Osteoblast (primary cell): Measurements from ENCODE around the gene DISC1. TPM values are rescaled to one million over a fixed set of nuclear protein-coding genes. Genes with fewer than 3 reads are reported as not detected.
A peak's percentile ranks its signal among the peaks of the same experiment; 100 is the strongest.

Experiments used
- DNase-seq: peaks from one replicate; pipeline ENCODE4 v3.0.0; 2011; ENCODE audit warnings: low spot score, mixed read lengths; ENCODE audit not compliant: insufficient read length; ENCODE audit errors: missing footprints
- H2AFZ ChIP-seq: 2 replicates; pipeline ENCODE4 v1.6.0; 2011; ENCODE audit warnings: mild to moderate bottlenecking, low read length
- H3K27ac ChIP-seq: 2 replicates; pipeline ENCODE4 v1.5.1; 2011; ENCODE audit warnings: mild to moderate bottlenecking, low read depth, low read length, moderate library complexity
- H3K27me3 ChIP-seq: 2 replicates; pipeline ENCODE4 v1.6.0; 2012; ENCODE audit warnings: mild to moderate bottlenecking, control low read depth, inconsistent platforms, low read length, moderate library complexity; ENCODE audit not compliant: insufficient read depth
- H3K36me3 ChIP-seq: 2 replicates; pipeline ENCODE4 v1.5.1; 2011; ENCODE audit warnings: mild to moderate bottlenecking, low read length, control low read depth, moderate library complexity; ENCODE audit not compliant: insufficient read depth
- H3K4me1 ChIP-seq: 2 replicates; pipeline ENCODE4 v1.5.1; 2011; ENCODE audit warnings: mild to moderate bottlenecking, low read length, control low read depth, moderate library complexity; ENCODE audit not compliant: insufficient read depth
- H3K4me2 ChIP-seq: 2 replicates; pipeline ENCODE4 v1.6.0; 2011; ENCODE audit warnings: mild to moderate bottlenecking, low read length; ENCODE audit not compliant: insufficient read depth
- H3K4me3 ChIP-seq: fragments of 200-600 bp; sonication (generic); 3 replicates; pipeline ENCODE4 v1.5.1; 2012; ENCODE audit warnings: mild to moderate bottlenecking, low read length, inconsistent platforms; ENCODE audit not compliant: insufficient read depth
- H3K79me2 ChIP-seq: 2 replicates; pipeline ENCODE4 v1.6.0; 2012; ENCODE audit warnings: mild to moderate bottlenecking, low read length, control low read depth, inconsistent platforms; ENCODE audit not compliant: insufficient read depth
- H3K9me3 ChIP-seq: 2 replicates; pipeline ENCODE4 v1.5.1; 2011; ENCODE audit warnings: low read depth, low read length, control low read depth
- H4K20me1 ChIP-seq: 2 replicates; pipeline ENCODE4 v1.6.0; 2012; ENCODE audit warnings: mild to moderate bottlenecking, low read length, control low read depth; ENCODE audit not compliant: insufficient read depth
- total RNA-seq: library from RNA; depleted of rRNA; stranded (reverse); fragments of >200 nt; gene quantifications from 2 replicates; pipeline ENCODE4 v1.2.3, GENCODE V29; 2012
- TF ChIP-seq, protein P1 (sequence below): IDR thresholded peaks from 2 replicates; pipeline ENCODE4 v1.5.1; 2011; ENCODE audit warnings: mild to moderate bottlenecking, low read depth, low read length, moderate library complexity; ENCODE audit errors: extremely low read depth

Gene DISC1
- total RNA-seq, 1 donor, result 11.9 TPM

- Histone ChIP-seq H3K36me3 (no peaks in the 10 kb centered on the region), H3K27me3 (no peaks in the 10 kb centered on the region), H3K79me2 (no peaks in the 10 kb centered on the region), H4K20me1 (no peaks in the 10 kb centered on the region), H3K9me3 (no peaks in the 10 kb centered on the region), H2AFZ (no peak overlapping the region), H3K4me3 (no peak overlapping the region), H3K4me2 (no peak overlapping the region), H3K27ac (no peak overlapping the region), H3K4me1 (peaks cover 2% of the 10 kb centered on the region)
- TF ChIP-seq, protein P1, sequence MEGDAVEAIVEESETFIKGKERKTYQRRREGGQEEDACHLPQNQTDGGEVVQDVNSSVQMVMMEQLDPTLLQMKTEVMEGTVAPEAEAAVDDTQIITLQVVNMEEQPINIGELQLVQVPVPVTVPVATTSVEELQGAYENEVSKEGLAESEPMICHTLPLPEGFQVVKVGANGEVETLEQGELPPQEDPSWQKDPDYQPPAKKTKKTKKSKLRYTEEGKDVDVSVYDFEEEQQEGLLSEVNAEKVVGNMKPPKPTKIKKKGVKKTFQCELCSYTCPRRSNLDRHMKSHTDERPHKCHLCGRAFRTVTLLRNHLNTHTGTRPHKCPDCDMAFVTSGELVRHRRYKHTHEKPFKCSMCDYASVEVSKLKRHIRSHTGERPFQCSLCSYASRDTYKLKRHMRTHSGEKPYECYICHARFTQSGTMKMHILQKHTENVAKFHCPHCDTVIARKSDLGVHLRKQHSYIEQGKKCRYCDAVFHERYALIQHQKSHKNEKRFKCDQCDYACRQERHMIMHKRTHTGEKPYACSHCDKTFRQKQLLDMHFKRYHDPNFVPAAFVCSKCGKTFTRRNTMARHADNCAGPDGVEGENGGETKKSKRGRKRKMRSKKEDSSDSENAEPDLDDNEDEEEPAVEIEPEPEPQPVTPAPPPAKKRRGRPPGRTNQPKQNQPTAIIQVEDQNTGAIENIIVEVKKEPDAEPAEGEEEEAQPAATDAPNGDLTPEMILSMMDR, result no peak
- DNase-seq, result no peak
Measured at GRCh38 chr1:231694465-231695077, 68.0 kb downstream of the DISC1 start.

GRCh38 chr1:231695439-231696255 lies 69.1 kb downstream of the DISC1 start:
- Histone ChIP-seq H3K4me2 (no peak overlapping the region), H3K27me3 (no peaks in the 10 kb centered on the region), H3K27ac (no peak overlapping the region), H3K4me3 (no peak overlapping the region), H3K9me3 (no peaks in the 10 kb centered on the region), H3K79me2 (no peaks in the 10 kb centered on the region), H2AFZ (no peak overlapping the region), H3K36me3 (no peaks in the 10 kb centered on the region), H4K20me1 (no peaks in the 10 kb centered on the region), H3K4me1 (peaks cover 3% of the 10 kb centered on the region)
- TF ChIP-seq, protein P1, result no peak
- no peak for DNase-seq

- Histone ChIP-seq H3K4me2 (peak overlapping the region; percentile 50), H3K27ac (no peak overlapping the region), H2AFZ (peak overlapping the region; percentile 75), H3K79me2 (no peaks in the 10 kb centered on the region), H3K27me3 (no peaks in the 10 kb centered on the region), H3K36me3 (no peaks in the 10 kb centered on the region), H4K20me1 (no peaks in the 10 kb centered on the region), H3K4me1 (peaks cover 16% of the 10 kb centered on the region), H3K9me3 (no peaks in the 10 kb centered on the region), H3K4me3 (peak overlapping the region; percentile 36)
- DNase-seq, result no peak
- TF ChIP-seq, protein P1, result no peak
Measured at GRCh38 chr1:231699784-231700183, 73.2 kb downstream of the DISC1 start.

DNA sequence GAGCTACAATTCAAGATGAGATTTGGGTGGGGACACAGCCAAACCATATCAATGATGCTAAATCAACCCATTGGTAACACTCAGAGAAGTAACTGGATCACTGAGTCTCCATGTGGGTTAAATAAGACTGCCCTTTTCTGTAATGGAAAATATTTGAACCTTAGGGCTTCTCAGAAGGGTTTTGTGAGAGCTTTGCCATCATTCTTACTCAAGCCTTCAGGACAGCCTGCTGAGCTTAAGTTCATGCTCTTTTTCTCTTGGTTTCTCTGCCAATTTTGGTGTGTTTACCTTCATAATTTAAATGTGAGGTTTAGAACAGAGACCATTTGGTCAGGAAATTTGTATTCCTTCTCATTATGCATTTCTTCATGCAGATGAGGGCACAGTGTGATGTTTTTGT lies 74.7 kb downstream of the DISC1 start:
- TF ChIP-seq, protein P1, result no peak
- Histone ChIP-seq H3K27me3 (no peaks in the 10 kb centered on the region), H3K27ac (no peak overlapping the region), H3K4me3 (no peak overlapping the region), H4K20me1 (no peaks in the 10 kb centered on the region), H3K9me3 (no peaks in the 10 kb centered on the region), H3K4me2 (no peak overlapping the region), H2AFZ (no peak overlapping the region), H3K79me2 (no peaks in the 10 kb centered on the region), H3K4me1 (peaks cover 16% of the 10 kb centered on the region), H3K36me3 (no peaks in the 10 kb centered on the region)
- no peak for DNase-seq
